K562 (cell line): Measurements from ENCODE around the gene ADCYAP1R1. TPM values are rescaled to one million over a fixed set of nuclear protein-coding genes. Genes with fewer than 3 reads are reported as not detected.

Experiments
- ATAC-seq: fragments of 200-7000 bp; cut with Tn5 transposase; 3 replicates; pipeline ENCODE4 v1.9.1; 2020; ENCODE audit warnings: moderate library complexity
- BruUV-seq: library from RNA; stranded (reverse); fragments of 400-500 nt; replicated peaks from 2 replicates; lab custom pipeline; 2021; lab: Mats Ljungman, UMichigan
- CTCF ChIA-PET: fragments of 300-600 bp; formaldehyde crosslinking; extraction: SDS; loops from one replicate; lab custom pipeline; 2021; ENCODE audit warnings: low intra/inter-chr PET ratio; lab: Yijun Ruan, JAX
- POLR2A ChIA-PET: fragments of 300-600, 350-650 bp; sonication (Branson Sonifier 250); formaldehyde crosslinking; extraction: SDS; loops from one replicate; lab custom pipeline; 2021; ENCODE audit warnings: antibody characterized with exemption, inconsistent platforms; lab: Yijun Ruan, JAX
- DNase-seq, 4 experiments: peaks; one replicate each; pipeline versions ENCODE4 v3.0.0 to v3.0.0-alpha.2; 2011 to 2018; ENCODE audit warnings: low spot score in 3 of 4, mixed read lengths in 3 of 4; ENCODE audit errors: extremely low read depth in 1 of 4
- FAIRE-seq: peaks from 2 replicates; lab custom pipeline; 2011; peaks lifted over from hg19 to GRCh38; lab: Jason Lieb, UNC
- H2AFZ ChIP-seq: 2 replicates; pipeline ENCODE4 v1.6.0; 2011; ENCODE audit warnings: low read depth, low read length, control low read depth, inconsistent platforms
- H3K27ac ChIP-seq: fragments of 200-600 bp; 3 replicates; pipeline ENCODE4 v1.8.0; 2011; ENCODE audit warnings: low read depth, mild to moderate bottlenecking, control low read depth, inconsistent platforms, low read length, moderate library complexity, mixed read lengths; ENCODE audit errors: extremely low read depth
- H3K27me3 ChIP-seq, 2 experiments: fragments of 300-600 bp in 1 of 2; 2 replicates in 1 of 2; 3 replicates in 1 of 2; pipeline versions ENCODE4 v1.6.0 to v1.8.0; 2011; ENCODE audit warnings: inconsistent platforms in 2 of 2, low read length in 2 of 2, mild to moderate bottlenecking in 1 of 2, mixed read lengths in 1 of 2, moderate library complexity in 1 of 2; ENCODE audit not compliant: control insufficient read depth in 2 of 2, insufficient read depth in 2 of 2
- H3K36me3 ChIP-seq: fragments of 300-600 bp; 3 replicates; pipeline ENCODE4 v1.8.0; 2011; ENCODE audit warnings: mild to moderate bottlenecking, low read length, inconsistent platforms; ENCODE audit not compliant: control insufficient read depth, insufficient read depth
- H3K4me1 ChIP-seq, 2 experiments: fragments of 200-600 bp in 1 of 2; replicated peaks in 1 of 2; 2 replicates in 1 of 2; 3 replicates in 1 of 2; pipeline versions ENCODE4 v1.5.1 to v1.8.0; 2011; ENCODE audit warnings: inconsistent platforms in 2 of 2, low read length in 2 of 2, mild to moderate bottlenecking in 1 of 2, mixed read lengths in 1 of 2, moderate library complexity in 1 of 2; ENCODE audit not compliant: control insufficient read depth in 2 of 2, insufficient read depth in 2 of 2
- H3K4me2 ChIP-seq: 2 replicates; pipeline ENCODE4 v1.6.1; 2011; ENCODE audit warnings: low read length, control low read depth, inconsistent platforms, mixed read lengths; ENCODE audit not compliant: insufficient read depth
- H3K4me3 ChIP-seq: fragments of 200-600 bp; sonication (generic), shearing (Covaris generic); 2 replicates; pipeline ENCODE4 v1.5.1; 2016; ENCODE audit warnings: control low read depth, inconsistent platforms
- H3K79me2 ChIP-seq: fragments of 200-600 bp; 3 replicates; pipeline ENCODE4 v1.8.0; 2011; ENCODE audit warnings: low read length, inconsistent platforms; ENCODE audit not compliant: control insufficient read depth, insufficient read depth
- H3K9ac ChIP-seq, 2 experiments: 2 replicates each; pipeline versions ENCODE4 v1.6.0 to v1.6.1; 2011; ENCODE audit warnings: low read depth in 2 of 2, low read length in 2 of 2, control low read depth in 1 of 2, inconsistent platforms in 1 of 2, mild to moderate bottlenecking in 1 of 2, mixed read lengths in 1 of 2; ENCODE audit not compliant: insufficient read depth in 1 of 2
- H3K9me1 ChIP-seq: one replicate; pipeline ENCODE4 v1.6.0; 2011; ENCODE audit warnings: inconsistent platforms, mild to moderate bottlenecking, low read length, moderate library complexity; ENCODE audit not compliant: control insufficient read depth, insufficient read depth
- H3K9me3 ChIP-seq: replicated peaks from 2 replicates; pipeline ENCODE4 v1.5.1; 2011; ENCODE audit warnings: low read depth, low read length, inconsistent platforms; ENCODE audit not compliant: control insufficient read depth, insufficient read depth
- H4K20me1 ChIP-seq: replicated peaks from 2 replicates; pipeline ENCODE4 v1.6.1; 2011; ENCODE audit warnings: low read length, inconsistent platforms, mixed read lengths; ENCODE audit not compliant: control insufficient read depth, insufficient read depth
- ATF1 ChIP-seq, 2 experiments: fragments of 450-650 bp in 1 of 2; IDR thresholded peaks; 2 replicates each; pipeline ENCODE4 v1.6.1; 2016; ENCODE audit warnings: missing compliant biosample characterization in 1 of 2, missing genetic modification characterization in 1 of 2
- C11orf30 ChIP-seq: fragments of 450-650 bp; IDR thresholded peaks from 2 replicates; pipeline ENCODE4 v1.6.1; 2016; ENCODE audit warnings: low read depth, mild to moderate bottlenecking
- CTCFL ChIP-seq: IDR thresholded peaks from 2 replicates; pipeline ENCODE4 v1.6.1; 2011; ENCODE audit warnings: borderline replicate concordance, low read depth, mild to moderate bottlenecking, moderate library complexity, low read length; ENCODE audit not compliant: insufficient read depth, poor library complexity, severe bottlenecking
- MAFF ChIP-seq: IDR thresholded peaks from 2 replicates; pipeline ENCODE4 v1.6.1; 2012; ENCODE audit warnings: low read length, improper control_type of control experiment
- MAFG ChIP-seq: fragments of 450-650 bp; conservative IDR thresholded peaks from 2 replicates; pipeline ENCODE4 v1.6.1; 2016; ENCODE audit warnings: missing genetic modification characterization, missing compliant biosample characterization
- NFIC ChIP-seq: fragments of 450-650 bp; IDR thresholded peaks from 2 replicates; pipeline ENCODE4 v1.6.1; 2017; ENCODE audit warnings: mild to moderate bottlenecking, inconsistent platforms
- NFYB ChIP-seq: IDR thresholded peaks from 2 replicates; pipeline ENCODE4 v1.6.1; 2011; ENCODE audit warnings: mild to moderate bottlenecking, moderate library complexity; ENCODE audit not compliant: insufficient read length; ENCODE audit errors: extremely low read depth
- SMAD1 ChIP-seq: fragments of 150-350 bp; IDR thresholded peaks from 2 replicates; pipeline ENCODE4 v1.6.1; 2014; ENCODE audit warnings: low read length, low read depth; ENCODE audit not compliant: partially characterized antibody
- ZNF316 ChIP-seq: fragments of 450-650 bp; IDR thresholded peaks from 2 replicates; pipeline ENCODE4 v1.6.1; 2016
- WGBS: fragments of 100-300 bp; shearing (Covaris generic); methylation state at CpG from one replicate; pipeline ENCODE4 v1.1.6; 2016; ENCODE audit warnings: low coverage, mixed read lengths; ENCODE audit not compliant: insufficient coverage; ENCODE audit errors: missing lambda C conversion rate; 5-methylcytosine and 5-hydroxymethylcytosine counted together
- in situ Hi-C: fragments of 300-500 bp; cut with MboI; formaldehyde crosslinking; loops from 4 replicates; pipeline ENCODE4 v1.15.0; 2018; ENCODE audit warnings: inconsistent platforms, mixed read lengths
- intact Hi-C: fragments of 100-400 bp; cut with micrococcal nuclease; formaldehyde crosslinking; loops from 2 replicates; pipeline ENCODE4 v1.14.2; 2022
- polyA plus RNA-seq, 8 experiments: library from polyadenylated mRNA; depleted of rRNA in 4 of 8; stranded (reverse) in 5 of 8; unstranded in 3 of 8; fragments of >200 nt; fragmentation: Nextera tagmentation in 2 of 8; fragmentation: Illumina TruSeq in 1 of 8; extraction: Ambion mirVana in 2 of 8; extraction: Trizol in 1 of 8; gene quantifications; 2 replicates each; pipeline versions ENCODE4 v1.2.1 to v1.2.3, GENCODE V29; 2011 to 2014; ENCODE audit warnings: inconsistent platforms in 1 of 8, missing spikeins in 1 of 8
- total RNA-seq, 7 experiments: library from RNA; depleted of rRNA in 6 of 7; stranded (reverse); fragments of >200 nt in 6 of 7; fragmentation: Illumina TruSeq in 2 of 7; extraction: Trizol in 2 of 7; gene quantifications; 2 replicates each; pipeline versions ENCODE4 v1.2.1 to v1.2.3, GENCODE V29; 2011 to 2021; ENCODE audit warnings: low replicate concordance in 1 of 7

ADCYAP1R1 gene
- total and polyA plus RNA-seq, 9 of the 15 experiments (the other 6 are each of a cell fraction or from before 2014, with no cell fraction given): 0.03 to 0.07 TPM; not detected in 7

DNA sequence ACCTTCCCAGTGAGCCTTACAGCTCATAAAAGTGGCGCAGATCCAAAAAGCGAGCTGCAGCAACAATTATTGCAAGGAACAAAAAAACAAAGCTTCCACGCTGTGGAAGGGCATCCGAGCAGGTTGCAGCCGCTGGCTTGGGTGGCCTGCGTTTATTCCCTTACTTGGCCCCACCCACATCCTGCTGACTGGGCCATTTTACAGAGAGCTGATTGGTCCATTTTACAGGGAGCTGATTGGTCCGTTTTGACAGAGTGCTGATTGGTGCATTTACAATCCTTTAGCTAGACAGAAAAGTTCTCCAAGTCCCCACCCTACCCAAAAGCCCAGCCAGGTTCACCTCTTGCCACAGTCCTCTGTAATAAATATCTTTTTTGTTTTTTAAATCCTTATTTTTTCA lies 85.1 kb downstream of the ADCYAP1R1 start:
- CTCF ChIA-PET: no interaction called here
- TF ChIP-seq MAFG (tag) (peak; percentile 50; the same call in 1 of the 2 replicates), NFYB (peak; percentile 26), NFIC (no peak), C11orf30 (peak; percentile 62), CTCFL (no peak), ATF1 (CRISPR knock-in tag; IDR thresholded peaks at IDR 0.05) (no peak), ATF1 (tag; IDR thresholded peaks at IDR 0.05) (no peak), ZNF316 (peak; percentile 84), SMAD1 (no peak), MAFF (peak; percentile 14; the same call in 1 of the 2 replicates)
- TF ChIP-seq, all 486 proteins: peak for 5
- Histone ChIP-seq H3K4me1 (no peaks in the 10 kb centered on the region), H3K9me3 (no peaks in the 10 kb centered on the region), H3K79me2 (no peaks in the 10 kb centered on the region), H2AFZ (no peak overlapping the region), H3K9me1 (no peaks in the 10 kb centered on the region), H3K27ac (no peak overlapping the region), H3K36me3 (no peaks in the 10 kb centered on the region), H3K9ac (no peak overlapping the region), H3K27me3 (peaks cover 0 to 4% of the 10 kb centered on the region in 2 experiments; a peak in 3 of 5 replicates), H3K4me3 (no peak overlapping the region), H3K4me2 (no peak overlapping the region), H4K20me1 (no peaks in the 10 kb centered on the region)
- ATAC-seq (no peak), DNase-seq (no peak), FAIRE-seq (no peak)
- in situ Hi-C loops: loop anchor here (25.0 kb wide), 1 partner anchor 350 kb away; no protein-coding TSS in a partner anchor
- POLR2A ChIA-PET: interaction anchor here (0.6 to 1.4 kb wide), 2 partner anchors 10 to 152 kb away, joined by 3 to 4 read pairs; no protein-coding TSS in a partner anchor
- 31% methylated on average over 7 of the region's 7 CpGs for WGBS
- intact Hi-C loops: loop anchor here (10.0 kb wide), 1 partner anchor 238 kb away; no protein-coding TSS in a partner anchor
- no TSS peak for BruUV-seq
